SK-N-SH treated with all-trans-retinoic acid at 6 μM for 48 hours (cell line): ENCODE data around the gene ABI1.
"Not testable (repeated sequence)": the region's sequence is repeated elsewhere in the genome, so short reads cannot be mapped to it uniquely, and the experiment has no call there.

ENCODE experiments used
- ATAC-seq: fragments of 200-7000 bp; cut with Tn5 transposase; 3 replicates; pipeline ENCODE4 v1.9.1; 2020; ENCODE audit warnings: mild to moderate bottlenecking, moderate library complexity
- ARNTL ChIP-seq: fragments of 450-650 bp; formaldehyde crosslinking; IDR thresholded peaks from 2 replicates; pipeline ENCODE4 v1.5.0; 2020; ENCODE audit warnings: low read depth, mild to moderate bottlenecking, moderate library complexity, borderline replicate concordance
- BACH2 ChIP-seq: fragments of 250-450 bp; sonication (Bioruptor Pico); IDR thresholded peaks from 2 replicates; pipeline ENCODE4 v1.9.0; 2021; ENCODE audit warnings: mild to moderate bottlenecking, borderline replicate concordance
- CREB5 ChIP-seq: fragments of 250-450 bp; sonication (Bioruptor Pico); IDR thresholded peaks from 2 replicates; pipeline ENCODE4 v1.5.1; 2020; ENCODE audit warnings: low read depth, mild to moderate bottlenecking, moderate library complexity
- CSDC2 ChIP-seq: fragments of 250-450 bp; sonication (Bioruptor Pico); IDR thresholded peaks from 2 replicates; pipeline ENCODE4 v1.5.0; 2020; ENCODE audit warnings: mild to moderate bottlenecking, moderate library complexity
- CSRNP3 ChIP-seq: fragments of 250-450 bp; sonication (Bioruptor Pico); IDR thresholded peaks from 2 replicates; pipeline ENCODE4 v1.5.1; 2021; ENCODE audit warnings: mild to moderate bottlenecking, moderate library complexity
- ESRRG ChIP-seq: fragments of 250-450 bp; sonication (Bioruptor Pico); IDR thresholded peaks from 2 replicates; pipeline ENCODE4 v1.6.1; 2021; ENCODE audit warnings: mild to moderate bottlenecking
- GLIS3 ChIP-seq: fragments of 250-450 bp; sonication (Bioruptor Pico); IDR thresholded peaks from 2 replicates; pipeline ENCODE4 v1.5.0; 2020; ENCODE audit warnings: mild to moderate bottlenecking, moderate library complexity
- ISL1 ChIP-seq: fragments of 250-450 bp; sonication (Bioruptor Pico); IDR thresholded peaks from 2 replicates; pipeline ENCODE4 v2.1.2; 2022; ENCODE audit warnings: mild to moderate bottlenecking, moderate library complexity
- OSR1 ChIP-seq: fragments of 250-450 bp; sonication (Bioruptor Pico); IDR thresholded peaks from 2 replicates; pipeline ENCODE4 v1.8.0; 2022; ENCODE audit warnings: moderate library complexity, mild to moderate bottlenecking, inconsistent platforms
- PATZ1 ChIP-seq: fragments of 250-450 bp; sonication (Bioruptor Pico); IDR thresholded peaks from 2 replicates; pipeline ENCODE4 v1.8.0; 2020; ENCODE audit warnings: mild to moderate bottlenecking, moderate library complexity, borderline replicate concordance
- POU6F1 ChIP-seq: fragments of 250-450 bp; sonication (Bioruptor Pico); IDR thresholded peaks from 2 replicates; pipeline ENCODE4 v1.8.0; 2021; ENCODE audit warnings: low read depth, mild to moderate bottlenecking, moderate library complexity, borderline replicate concordance
- PPARA ChIP-seq: fragments of 250-450 bp; sonication (Bioruptor Pico); IDR thresholded peaks from 2 replicates; pipeline ENCODE4 v1.5.0; 2020; ENCODE audit warnings: mild to moderate bottlenecking, borderline replicate concordance
- RARB ChIP-seq: fragments of 250-450 bp; sonication (Bioruptor Pico); IDR thresholded peaks from 2 replicates; pipeline ENCODE4 v1.8.0; 2021; ENCODE audit warnings: mild to moderate bottlenecking, moderate library complexity
- SNAI2 ChIP-seq: fragments of 250-450 bp; sonication (Bioruptor Pico); IDR thresholded peaks from 2 replicates; pipeline ENCODE4 v1.5.0; 2020; ENCODE audit warnings: mild to moderate bottlenecking, moderate library complexity
- TCF4 ChIP-seq: fragments of 250-450 bp; sonication (Bioruptor Pico); IDR thresholded peaks from 2 replicates; pipeline ENCODE4 v1.8.0; 2021; ENCODE audit warnings: mild to moderate bottlenecking, moderate library complexity, borderline replicate concordance
- TOX ChIP-seq: fragments of 250-450 bp; sonication (Bioruptor Pico); IDR thresholded peaks from 2 replicates; pipeline ENCODE4 v1.8.0; 2021; ENCODE audit warnings: mild to moderate bottlenecking, moderate library complexity, borderline replicate concordance
- TSHZ2 ChIP-seq: fragments of 250-450 bp; sonication (Bioruptor Pico); IDR thresholded peaks from 2 replicates; pipeline ENCODE4 v1.5.0; 2020; ENCODE audit warnings: mild to moderate bottlenecking, moderate library complexity
- ZC3H10 ChIP-seq: fragments of 250-450 bp; sonication (Bioruptor Pico); IDR thresholded peaks from 2 replicates; pipeline ENCODE4 v1.5.1; 2021; ENCODE audit warnings: mild to moderate bottlenecking, moderate library complexity
- ZNF565 ChIP-seq: fragments of 450-650 bp; formaldehyde crosslinking; conservative IDR thresholded peaks from 2 replicates; pipeline ENCODE4 v1.5.0; 2020; ENCODE audit warnings: low read depth, mild to moderate bottlenecking, moderate library complexity
- ZNF70 ChIP-seq: fragments of 450-650 bp; formaldehyde crosslinking; IDR thresholded peaks from 2 replicates; pipeline ENCODE4 v1.5.0; 2020; ENCODE audit warnings: mild to moderate bottlenecking, moderate library complexity
- ZNF8 ChIP-seq: fragments of 450-650 bp; formaldehyde crosslinking; IDR thresholded peaks from 2 replicates; pipeline ENCODE4 v1.5.0; 2020; ENCODE audit warnings: mild to moderate bottlenecking, moderate library complexity

The ABI1 gene

GRCh38 chr10:26860443-26861204 lies at the start of gene ABI1:
TSS of gene ABI1 (minus strand) at chr10:26860958. CDS start at chr10:26860863, 95 bp downstream.
- TF ChIP-seq ZC3H10 (CRISPR knock-in tag) (no peak), TSHZ2 (no peak), ZNF565 (no peak), ZNF70 (CRISPR knock-in tag) (no peak), PATZ1 (CRISPR knock-in tag) (no peak), GLIS3 (CRISPR knock-in tag) (no peak), RARB (CRISPR knock-in tag) (no peak), ISL1 (CRISPR knock-in tag) (no peak), CSDC2 (CRISPR knock-in tag) (no peak), ESRRG (CRISPR knock-in tag) (no peak), TOX (CRISPR knock-in tag) (no peak), CSRNP3 (CRISPR knock-in tag) (no peak), ZNF8 (CRISPR knock-in tag) (no peak), ARNTL (no peak), PPARA (no peak), OSR1 (no peak)
- peak; percentile 95 for ATAC-seq

GRCh38 chr10:26909753-26910152 lies 49.0 kb upstream of the ABI1 start:
- TF ChIP-seq ZC3H10 (CRISPR knock-in tag) = no peak
- no peak for TF ChIP-seq PATZ1 (CRISPR knock-in tag)
- TF ChIP-seq TSHZ2 = no peak
- TF ChIP-seq TCF4 (CRISPR knock-in tag) = no peak
- no peak for TF ChIP-seq CREB5 (CRISPR knock-in tag)
- TF ChIP-seq OSR1 = no peak
- TF ChIP-seq CSRNP3 (CRISPR knock-in tag) = no peak
- TF ChIP-seq SNAI2 = no peak
- no peak for TF ChIP-seq ARNTL
- TF ChIP-seq TOX (CRISPR knock-in tag) = no peak
- TF ChIP-seq GLIS3 (CRISPR knock-in tag) = no peak
- no peak for TF ChIP-seq BACH2 (CRISPR knock-in tag)
- no peak for TF ChIP-seq ZNF70 (CRISPR knock-in tag)
- no peak for TF ChIP-seq POU6F1 (CRISPR knock-in tag)
- no peak for TF ChIP-seq ZNF565
- no peak for ATAC-seq

- not testable (repeated sequence) for ATAC-seq
Observed at GRCh38 chr10:26905253-26905781, 44.6 kb upstream of the ABI1 start.
